Endodermal cell (in vitro differentiated cells): ENCODE measurements around the gene RASL11B. TPM values are rescaled to one million over a fixed set of nuclear protein-coding genes. Genes with fewer than 3 reads are reported as not detected.

Experiments
- DNase-seq: peaks from one replicate; pipeline ENCODE4 v3.0.0-alpha.2; 2017
- H3K27ac ChIP-seq: 2 replicates; pipeline ENCODE4 v1.5.1; 2013; ENCODE audit warnings: mild to moderate bottlenecking, low read depth, low read length, moderate library complexity
- H3K27me3 ChIP-seq: 2 replicates; pipeline ENCODE4 v1.6.1; 2013; ENCODE audit warnings: mild to moderate bottlenecking, low read length, moderate library complexity; ENCODE audit not compliant: insufficient read depth, control insufficient read depth, poor library complexity, severe bottlenecking
- H3K36me3 ChIP-seq: 2 replicates; pipeline ENCODE4 v1.7.0; 2013; ENCODE audit warnings: mild to moderate bottlenecking, low read length, moderate library complexity; ENCODE audit not compliant: control insufficient read depth, insufficient read depth
- H3K4me1 ChIP-seq: one replicate; pipeline ENCODE4 v1.7.0; 2013; ENCODE audit warnings: low read length; ENCODE audit not compliant: control insufficient read depth, insufficient read depth
- H3K4me3 ChIP-seq: 2 replicates; pipeline ENCODE4 v1.5.1; 2013; ENCODE audit warnings: mild to moderate bottlenecking, low read length, moderate library complexity
- H3K9ac ChIP-seq: 2 replicates; pipeline ENCODE4 v1.6.1; 2013; ENCODE audit warnings: mild to moderate bottlenecking, low read length, moderate library complexity; ENCODE audit not compliant: poor library complexity, severe bottlenecking; ENCODE audit errors: extremely low read depth
- H3K9me3 ChIP-seq: 2 replicates; pipeline ENCODE4 v1.6.1; 2013; ENCODE audit warnings: mild to moderate bottlenecking, low read length, moderate library complexity; ENCODE audit not compliant: control insufficient read depth
- H3K27ac Mint-ChIP-seq: 2 replicates; pipeline ENCODE4 v1.8.0; 2020; ENCODE audit warnings: mixed read lengths
- H3K27me3 Mint-ChIP-seq: 2 replicates; pipeline ENCODE4 v1.8.0; 2021; ENCODE audit warnings: mild to moderate bottlenecking, mixed read lengths; ENCODE audit not compliant: insufficient read depth
- H3K36me3 Mint-ChIP-seq: 2 replicates; pipeline ENCODE4 v1.8.0; 2020; ENCODE audit warnings: low read depth, mixed read lengths
- H3K4me1 Mint-ChIP-seq: 2 replicates; pipeline ENCODE4 v1.8.0; 2020; ENCODE audit warnings: mixed read lengths
- H3K4me3 Mint-ChIP-seq: 2 replicates; pipeline ENCODE4 v1.8.0; 2020; ENCODE audit warnings: mild to moderate bottlenecking, moderate library complexity, mixed read lengths
- H3K9me3 Mint-ChIP-seq: 2 replicates; pipeline ENCODE4 v1.8.0; 2020; ENCODE audit warnings: mild to moderate bottlenecking, mixed read lengths
- WGBS, 2 experiments: methylation state at CpG; one replicate each; pipeline versions ENCODE4 v1.1.5 to v1.1.7; 2013; ENCODE audit warnings: missing lambda C conversion rate in 2 of 2, mixed read lengths in 1 of 2; ENCODE audit not compliant: insufficient coverage in 1 of 2, insufficient read length in 1 of 2; 5-methylcytosine and 5-hydroxymethylcytosine counted together
- total RNA-seq, 2 donors: library from RNA; stranded (reverse); fragmentation: NEBNext Ultra II Directional in 1 of 2; extraction: Animal tissue kit (Norgen Biotek cat#: 25700) in 1 of 2; gene quantifications; 2 replicates in 1 of 2; 3 replicates in 1 of 2; pipeline ENCODE4 v1.2.1, GENCODE V29; 2021
- TF ChIP-seq, protein P1 (sequence below): fragments of 200-600 bp; sonication (generic); conservative IDR thresholded peaks from 2 replicates; pipeline ENCODE4 v1.5.0; 2021; ENCODE audit warnings: antibody characterized with exemption, mild to moderate bottlenecking

The RASL11B gene
- total RNA-seq, 2 donors from 2014 or later, result 7.0 to 12.7 TPM

DNA sequence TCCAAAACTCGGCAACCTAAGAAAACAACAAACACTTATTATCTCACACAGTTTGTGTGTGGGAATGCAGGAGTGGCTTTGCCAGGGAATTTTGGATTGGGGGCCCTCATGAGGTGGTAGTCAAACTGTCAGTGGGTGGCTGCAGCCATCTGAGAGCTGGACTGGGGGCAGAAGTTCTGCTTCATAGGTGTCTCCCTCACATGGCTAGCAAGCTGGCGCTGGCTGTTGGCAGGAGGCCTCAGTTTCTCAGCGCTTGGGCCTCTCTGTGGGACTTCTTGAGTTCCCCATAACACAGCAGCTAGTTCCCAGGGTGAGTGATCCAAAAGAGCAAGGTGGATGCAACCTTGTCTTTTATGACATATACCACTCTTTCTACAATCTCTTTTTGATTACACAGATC, 26.0 kb upstream of the RASL11B start:
- H3K36me3 Mint-ChIP-seq, result no peaks in the 10 kb centered on the region
- Histone ChIP-seq H3K9me3 (no peaks in the 10 kb centered on the region), H3K4me1 (peaks cover 31% of the 10 kb centered on the region), H3K36me3 (no peaks in the 10 kb centered on the region), H3K4me3 (no peak overlapping the region), H3K27me3 (peaks cover under 1% of the 10 kb centered on the region), H3K27ac (no peak overlapping the region), H3K9ac (no peak overlapping the region)
- TF ChIP-seq, protein P1, sequence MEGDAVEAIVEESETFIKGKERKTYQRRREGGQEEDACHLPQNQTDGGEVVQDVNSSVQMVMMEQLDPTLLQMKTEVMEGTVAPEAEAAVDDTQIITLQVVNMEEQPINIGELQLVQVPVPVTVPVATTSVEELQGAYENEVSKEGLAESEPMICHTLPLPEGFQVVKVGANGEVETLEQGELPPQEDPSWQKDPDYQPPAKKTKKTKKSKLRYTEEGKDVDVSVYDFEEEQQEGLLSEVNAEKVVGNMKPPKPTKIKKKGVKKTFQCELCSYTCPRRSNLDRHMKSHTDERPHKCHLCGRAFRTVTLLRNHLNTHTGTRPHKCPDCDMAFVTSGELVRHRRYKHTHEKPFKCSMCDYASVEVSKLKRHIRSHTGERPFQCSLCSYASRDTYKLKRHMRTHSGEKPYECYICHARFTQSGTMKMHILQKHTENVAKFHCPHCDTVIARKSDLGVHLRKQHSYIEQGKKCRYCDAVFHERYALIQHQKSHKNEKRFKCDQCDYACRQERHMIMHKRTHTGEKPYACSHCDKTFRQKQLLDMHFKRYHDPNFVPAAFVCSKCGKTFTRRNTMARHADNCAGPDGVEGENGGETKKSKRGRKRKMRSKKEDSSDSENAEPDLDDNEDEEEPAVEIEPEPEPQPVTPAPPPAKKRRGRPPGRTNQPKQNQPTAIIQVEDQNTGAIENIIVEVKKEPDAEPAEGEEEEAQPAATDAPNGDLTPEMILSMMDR, result no peak
- peaks cover 9% of the 10 kb centered on the region for H3K27me3 Mint-ChIP-seq
- no peak for DNase-seq
- H3K4me3 Mint-ChIP-seq, result no peak overlapping the region
- 97 to 100% methylated on average over 2 of the region's 3 CpGs for WGBS, 2 experiments
- H3K9me3 Mint-ChIP-seq, result no peaks in the 10 kb centered on the region
- peaks cover 44% of the 10 kb centered on the region for H3K4me1 Mint-ChIP-seq
- H3K27ac Mint-ChIP-seq, result no peak overlapping the region

DNA sequence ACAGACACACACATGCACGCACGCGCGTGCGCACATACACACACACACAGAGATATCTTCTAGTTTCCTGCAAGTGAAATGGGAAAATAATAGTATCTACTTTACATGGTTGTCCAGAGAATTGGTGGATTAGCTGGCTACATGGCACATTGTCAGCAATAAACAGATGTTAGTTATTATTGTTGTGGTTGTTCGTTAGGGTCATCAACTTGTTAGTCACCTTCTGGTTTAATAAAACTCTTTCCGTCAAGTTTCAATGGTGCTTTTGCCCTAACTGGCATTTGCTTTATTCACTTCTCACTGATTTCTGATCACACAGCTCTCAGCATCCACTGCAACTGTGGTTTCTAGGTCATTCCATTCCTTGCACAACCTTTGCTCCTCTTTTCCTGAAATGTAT, 25.4 kb upstream of the RASL11B start:
- H3K27me3 ChIP-seq, result peaks cover 6% of the 10 kb centered on the region
- Mint-ChIP-seq H3K4me3 (no peak overlapping the region), H3K9me3 (no peaks in the 10 kb centered on the region), H3K4me1 (peaks cover 44% of the 10 kb centered on the region), H3K27ac (peak overlapping the region; percentile 42), H3K27me3 (peaks cover 12% of the 10 kb centered on the region), H3K36me3 (no peaks in the 10 kb centered on the region)
- peaks cover 31% of the 10 kb centered on the region for H3K4me1 ChIP-seq
- 88 to 95% methylated on average over 2 to 7 of the region's 7 CpGs for WGBS, 2 experiments
- no peak overlapping the region for H3K4me3 ChIP-seq
- H3K27ac ChIP-seq, result no peak overlapping the region
- DNase-seq, result no peak
- H3K9ac ChIP-seq, result no peak overlapping the region
- TF ChIP-seq, protein P1, result no peak
- H3K9me3 ChIP-seq, result no peaks in the 10 kb centered on the region
- no peaks in the 10 kb centered on the region for H3K36me3 ChIP-seq

DNA sequence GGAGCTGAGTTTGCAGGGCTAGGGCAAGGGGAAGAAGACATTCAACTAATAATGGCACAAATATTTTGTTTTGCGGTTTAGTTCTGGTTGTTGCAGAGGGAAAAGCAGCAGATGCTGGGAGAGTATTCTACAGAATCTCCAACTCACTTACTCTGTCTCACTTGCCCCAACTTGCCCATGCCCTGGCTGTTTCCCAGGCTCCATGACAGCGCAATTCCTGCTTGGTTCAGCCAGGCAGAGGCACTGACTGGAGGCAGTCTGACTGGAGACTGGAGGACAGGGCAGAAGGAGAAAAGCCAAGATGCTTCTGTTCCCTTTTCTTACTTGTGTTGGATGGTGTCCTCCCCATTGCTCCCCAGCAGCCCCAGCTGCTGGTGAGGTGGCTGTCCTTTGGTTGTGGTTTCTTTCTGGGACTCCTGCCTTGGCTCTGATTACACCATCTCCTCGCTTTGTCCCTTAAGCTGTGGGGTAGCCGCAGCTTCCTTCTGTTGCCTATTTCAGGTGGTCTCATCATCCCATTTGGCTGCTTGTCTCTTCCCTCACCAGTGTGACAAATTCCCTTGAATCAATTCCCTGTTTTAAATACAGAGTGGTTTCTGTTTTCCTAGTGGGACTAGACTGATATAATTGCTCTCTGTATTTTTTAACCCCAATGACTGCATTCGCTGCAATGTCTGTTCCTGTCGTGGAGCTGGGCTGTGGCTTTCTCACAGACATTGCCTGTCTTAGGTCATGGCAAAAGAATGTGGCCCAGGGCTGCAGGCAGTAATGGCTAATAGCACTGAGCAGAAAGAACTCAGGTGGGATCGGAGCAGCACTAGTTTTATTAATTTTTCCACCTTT, 24.2 kb upstream of the RASL11B start:
- H3K9ac ChIP-seq, result no peak overlapping the region
- Mint-ChIP-seq H3K4me3 (no peak overlapping the region), H3K27ac (peak overlapping the region; percentile 48)

More for the DNA sequence above, 24.2 kb upstream of the RASL11B start:
- peak; percentile 72 for DNase-seq
- Histone ChIP-seq H3K36me3 (no peaks in the 10 kb centered on the region), H3K4me3 (no peak overlapping the region), H3K27me3 (peaks cover 11% of the 10 kb centered on the region), H3K27ac (peak overlapping the region; percentile 19), H3K9me3 (no peaks in the 10 kb centered on the region), H3K4me1 (peaks cover 37% of the 10 kb centered on the region)
- TF ChIP-seq, protein P1, result no peak
- no peaks in the 10 kb centered on the region for H3K36me3 Mint-ChIP-seq
- peaks cover 48% of the 10 kb centered on the region for H3K4me1 Mint-ChIP-seq
- 77 to 88% methylated on average over 5 to 7 of the region's 7 CpGs for WGBS, 2 experiments
- no peaks in the 10 kb centered on the region for H3K9me3 Mint-ChIP-seq
- peaks cover 16% of the 10 kb centered on the region for H3K27me3 Mint-ChIP-seq
